GM23338 (cell line): ENCODE results near the gene CABS1. TPM values are rescaled to one million over a fixed set of nuclear protein-coding genes. Genes with fewer than 3 reads are reported as not detected.

ENCODE experiments used
- ATAC-seq: fragments of 200-7000 bp; cut with Tn5 transposase; 3 replicates; pipeline ENCODE4 v1.9.1; 2020
- DNase-seq: peaks from one replicate; pipeline ENCODE4 v3.0.0-alpha.2; 2015; ENCODE audit warnings: low spot score
- H2AFZ ChIP-seq: fragments of 200-600 bp; sonication (generic); 2 replicates; pipeline ENCODE4 v1.8.0; 2016; ENCODE audit warnings: antibody characterized with exemption, mild to moderate bottlenecking, moderate library complexity
- H3F3A ChIP-seq: fragments of 200-600 bp; sonication (generic); replicated peaks from 2 replicates; pipeline ENCODE4 v1.8.0; 2017; ENCODE audit warnings: antibody characterized with exemption, mixed run types, low read depth
- H3K27ac ChIP-seq: fragments of 200-600 bp; sonication (generic); 2 replicates; pipeline ENCODE4 v1.6.1; 2016; ENCODE audit warnings: low read depth
- H3K27me3 ChIP-seq: fragments of 200-600 bp; sonication (generic); 2 replicates; pipeline ENCODE4 v1.8.0; 2016; ENCODE audit warnings: mild to moderate bottlenecking, mixed run types, moderate library complexity; ENCODE audit not compliant: insufficient read depth
- H3K36me3 ChIP-seq: fragments of 200-600 bp; sonication (generic); 2 replicates; pipeline ENCODE4 v1.8.0; 2016; ENCODE audit warnings: mild to moderate bottlenecking; ENCODE audit not compliant: insufficient read depth
- H3K4me1 ChIP-seq: fragments of 200-600 bp; sonication (generic); 2 replicates; pipeline ENCODE4 v1.8.0; 2016; ENCODE audit warnings: mild to moderate bottlenecking, moderate library complexity; ENCODE audit not compliant: insufficient read depth
- H3K4me2 ChIP-seq: fragments of 200-600 bp; sonication (generic); 2 replicates; pipeline ENCODE4 v1.7.1; 2017; ENCODE audit warnings: mixed run types
- H3K4me3 ChIP-seq: fragments of 200-600 bp; sonication (generic); 2 replicates; pipeline ENCODE4 v1.6.1; 2016; ENCODE audit warnings: mixed run types
- H3K79me2 ChIP-seq: fragments of 200-600 bp; sonication (generic); replicated peaks from 2 replicates; pipeline ENCODE4 v1.8.0; 2017; ENCODE audit warnings: mild to moderate bottlenecking; ENCODE audit not compliant: insufficient read depth
- H3K9me2 ChIP-seq: fragments of 200-600 bp; sonication (generic); 2 replicates; pipeline ENCODE4 v1.8.0; 2017; ENCODE audit not compliant: insufficient read depth
- H4K20me1 ChIP-seq: fragments of 200-600 bp; sonication (generic); replicated peaks from 2 replicates; pipeline ENCODE4 v1.8.0; 2017; ENCODE audit warnings: mild to moderate bottlenecking; ENCODE audit not compliant: insufficient read depth
- H3K27ac Mint-ChIP-seq: 2 replicates; pipeline ENCODE4 v1.8.0; 2020; ENCODE audit warnings: inconsistent platforms, mild to moderate bottlenecking, moderate library complexity, mixed read lengths
- H3K27me3 Mint-ChIP-seq: 3 replicates; pipeline ENCODE4 v1.8.0; 2022; ENCODE audit warnings: low read depth, mild to moderate bottlenecking, moderate library complexity, mixed read lengths, inconsistent platforms; ENCODE audit not compliant: insufficient read depth, poor library complexity
- H3K36me3 Mint-ChIP-seq: 3 replicates; pipeline ENCODE4 v1.8.0; 2021; ENCODE audit warnings: low read depth, mild to moderate bottlenecking, inconsistent platforms, moderate library complexity, mixed read lengths
- H3K4me1 Mint-ChIP-seq: 3 replicates; pipeline ENCODE4 v1.8.0; 2020; ENCODE audit warnings: mild to moderate bottlenecking, inconsistent platforms, mixed read lengths
- H3K4me3 Mint-ChIP-seq: 3 replicates; pipeline ENCODE4 v1.8.0; 2021; ENCODE audit warnings: moderate library complexity, mild to moderate bottlenecking, inconsistent platforms, mixed read lengths
- H3K9me3 Mint-ChIP-seq: 3 replicates; pipeline ENCODE4 v1.8.0; 2020; ENCODE audit warnings: moderate library complexity, mild to moderate bottlenecking, inconsistent platforms, mixed read lengths
- CREB1 ChIP-seq: fragments of 250-450 bp; sonication (Bioruptor Pico); IDR thresholded peaks from 2 replicates; pipeline ENCODE4 v1.5.0; 2020; ENCODE audit warnings: low read depth, mild to moderate bottlenecking, moderate library complexity
- CTCF ChIP-seq, 2 experiments: fragments of 200-600 bp in 1 of 2; sonication (generic) in 1 of 2; conservative IDR thresholded peaks; 2 replicates each; pipeline versions ENCODE4 v1.5.1 to v1.6.1; 2016 to 2017; ENCODE audit warnings: antibody characterized with exemption in 2 of 2, low read depth in 2 of 2, mild to moderate bottlenecking in 2 of 2, moderate library complexity in 1 of 2
- ETS1 ChIP-seq: IDR thresholded peaks from 2 replicates; pipeline ENCODE4 v1.6.1; 2016; ENCODE audit warnings: antibody characterized with exemption
- EZH2 ChIP-seq: fragments of 200-600 bp; sonication (generic); IDR thresholded peaks from one replicate; pipeline ENCODE4 v1.8.0; 2017; ENCODE audit warnings: antibody characterized with exemption, mild to moderate bottlenecking, low read depth; ENCODE audit not compliant: unreplicated experiment
- EZH2phosphoT487 ChIP-seq: fragments of 200-600 bp; sonication (generic); IDR thresholded peaks from one replicate; pipeline ENCODE4 v1.8.1; 2018; ENCODE audit warnings: antibody characterized with exemption; ENCODE audit not compliant: unreplicated experiment
- JUNB ChIP-seq: IDR thresholded peaks from one replicate; pipeline ENCODE4 v1.6.1; 2016; ENCODE audit warnings: antibody characterized with exemption; ENCODE audit not compliant: unreplicated experiment
- NANOG ChIP-seq: IDR thresholded peaks from 2 replicates; pipeline ENCODE4 v1.6.1; 2016; ENCODE audit warnings: antibody characterized with exemption, borderline replicate concordance
- REST ChIP-seq: IDR thresholded peaks from one replicate; pipeline ENCODE4 v1.6.1; 2018; ENCODE audit warnings: antibody characterized with exemption; ENCODE audit not compliant: unreplicated experiment
- STAT1 ChIP-seq: IDR thresholded peaks from one replicate; pipeline ENCODE4 v1.6.1; 2016; ENCODE audit warnings: antibody characterized with exemption; ENCODE audit not compliant: unreplicated experiment
- ZNF331 ChIP-seq: fragments of 250-450 bp; sonication (Bioruptor Pico); IDR thresholded peaks from 2 replicates; pipeline ENCODE4 v1.5.0; 2020; ENCODE audit warnings: low read depth, mild to moderate bottlenecking, moderate library complexity
- ZNF462 ChIP-seq: fragments of 250-450 bp; sonication (Bioruptor Pico); IDR thresholded peaks from 2 replicates; pipeline ENCODE4 v1.5.0; 2020; ENCODE audit warnings: mild to moderate bottlenecking, moderate library complexity
- polyA plus RNA-seq: library from polyadenylated mRNA; unstranded; fragments of >200 nt; fragmentation: Nextera tagmentation; extraction: Ambion mirVana; gene quantifications from 2 replicates; pipeline ENCODE4 v1.2.1, GENCODE V29; 2016
- total RNA-seq: library from RNA; depleted of rRNA; stranded (reverse); fragments of >200 nt; shearing (Covaris generic); gene quantifications from 2 replicates; pipeline ENCODE4 v1.2.3, GENCODE V29; 2014

CABS1 gene
- total and polyA plus RNA-seq, 2 experiments from 2014 or later = not detected

- no peak for TF ChIP-seq ZNF462 (CRISPR knock-in tag)
Observed at GRCh38 chr4:70359115-70359661, 24.4 kb downstream of the CABS1 start (continued).

- no peaks in the 10 kb centered on the region for H3K9me3 Mint-ChIP-seq
- Histone ChIP-seq H4K20me1 (no peaks in the 10 kb centered on the region), H3K4me2 (no peak within 1 kb of the TSS), H3F3A (no peaks in the 10 kb centered on the region), H3K36me3 (no peaks in the 10 kb centered on the region), H3K9me2 (no peaks in the 10 kb centered on the region), H3K4me1 (no peaks in the 10 kb centered on the region), H2AFZ (no peak within 1 kb of the TSS), H3K79me2 (no peaks in the 10 kb centered on the region), H3K4me3 (no peak within 1 kb of the TSS), H3K27ac (no peak within 1 kb of the TSS), H3K27me3 (no peaks in the 10 kb centered on the region)
- no peak within 1 kb of the TSS; the same call in 1 of the 2 replicates for H3K27ac Mint-ChIP-seq
- H3K36me3 Mint-ChIP-seq = no peaks in the 10 kb centered on the region
- DNase-seq = no peak
- H3K27me3 Mint-ChIP-seq = no peaks in the 10 kb centered on the region
- H3K4me3 Mint-ChIP-seq = no peak within 1 kb of the TSS
- no peak for ATAC-seq
- no peaks in the 10 kb centered on the region; the same call in 2 of the 3 replicates for H3K4me1 Mint-ChIP-seq
- TF ChIP-seq EZH2phosphoT487 (no peak), REST (no peak), CREB1 (CRISPR knock-in tag) (no peak), CTCF (conservative IDR thresholded peaks at IDR 0.05; ENCODE audit: low read depth in 2 of 2) (no peak), ETS1 (no peak), JUNB (no peak), ZNF331 (CRISPR knock-in tag) (no peak), STAT1 (no peak), EZH2 (no peak), NANOG (no peak)
Observed at GRCh38 chr4:70360460-70360859, 25.7 kb downstream of the CABS1 start, which contains the start of gene SMR3A. Gene SMR3A, plus strand, starts transcription at chr4:70360760. Its CDS starts 1,356 bp downstream, at chr4:70362116.
